ENCODE measurements around the gene CTSW. TPM values are rescaled to one million over a fixed set of nuclear protein-coding genes. Genes with fewer than 3 reads are reported as not detected.

The CTSW gene
- total RNA-seq, 1 experiment from 2014 or later: not detected

GRCh38 chr11:65907878-65908277, 28.2 kb downstream of the CTSW start:
- H3K4me3 Mint-ChIP-seq (ENCODE audit: unreplicated experiment): no peak overlapping the region
- intact Hi-C loops (cut with micrococcal nuclease): no loop called here
- ChIA-PET POLR2A (interaction anchor here (0.6 kb wide), 1 partner anchor 408 kb away, joined by 3 read pairs; no protein-coding TSS in a partner anchor), CTCF (no interaction called here)
- no TSS peak for BruUV-seq (replicated peaks)
- H3K4me1 Mint-ChIP-seq (ENCODE audit: insufficient read depth, unreplicated experiment): peaks cover 26% of the 10 kb centered on the region
- no peaks in the 10 kb centered on the region for H3K9me3 Mint-ChIP-seq (ENCODE audit: unreplicated experiment)
- TF ChIP-seq, protein P1, sequence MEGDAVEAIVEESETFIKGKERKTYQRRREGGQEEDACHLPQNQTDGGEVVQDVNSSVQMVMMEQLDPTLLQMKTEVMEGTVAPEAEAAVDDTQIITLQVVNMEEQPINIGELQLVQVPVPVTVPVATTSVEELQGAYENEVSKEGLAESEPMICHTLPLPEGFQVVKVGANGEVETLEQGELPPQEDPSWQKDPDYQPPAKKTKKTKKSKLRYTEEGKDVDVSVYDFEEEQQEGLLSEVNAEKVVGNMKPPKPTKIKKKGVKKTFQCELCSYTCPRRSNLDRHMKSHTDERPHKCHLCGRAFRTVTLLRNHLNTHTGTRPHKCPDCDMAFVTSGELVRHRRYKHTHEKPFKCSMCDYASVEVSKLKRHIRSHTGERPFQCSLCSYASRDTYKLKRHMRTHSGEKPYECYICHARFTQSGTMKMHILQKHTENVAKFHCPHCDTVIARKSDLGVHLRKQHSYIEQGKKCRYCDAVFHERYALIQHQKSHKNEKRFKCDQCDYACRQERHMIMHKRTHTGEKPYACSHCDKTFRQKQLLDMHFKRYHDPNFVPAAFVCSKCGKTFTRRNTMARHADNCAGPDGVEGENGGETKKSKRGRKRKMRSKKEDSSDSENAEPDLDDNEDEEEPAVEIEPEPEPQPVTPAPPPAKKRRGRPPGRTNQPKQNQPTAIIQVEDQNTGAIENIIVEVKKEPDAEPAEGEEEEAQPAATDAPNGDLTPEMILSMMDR (IDR thresholded peaks at IDR 0.05; ENCODE audit: unreplicated experiment): no peak
- no peak for DNase-seq (ENCODE audit: unreplicated experiment)
- H3K27ac Mint-ChIP-seq (ENCODE audit: low read depth, unreplicated experiment): no peak overlapping the region
- H3K36me3 Mint-ChIP-seq (ENCODE audit: insufficient read depth, unreplicated experiment): no peaks in the 10 kb centered on the region
- no peaks in the 10 kb centered on the region for H3K27me3 Mint-ChIP-seq (ENCODE audit: insufficient read depth, unreplicated experiment)

DNA sequence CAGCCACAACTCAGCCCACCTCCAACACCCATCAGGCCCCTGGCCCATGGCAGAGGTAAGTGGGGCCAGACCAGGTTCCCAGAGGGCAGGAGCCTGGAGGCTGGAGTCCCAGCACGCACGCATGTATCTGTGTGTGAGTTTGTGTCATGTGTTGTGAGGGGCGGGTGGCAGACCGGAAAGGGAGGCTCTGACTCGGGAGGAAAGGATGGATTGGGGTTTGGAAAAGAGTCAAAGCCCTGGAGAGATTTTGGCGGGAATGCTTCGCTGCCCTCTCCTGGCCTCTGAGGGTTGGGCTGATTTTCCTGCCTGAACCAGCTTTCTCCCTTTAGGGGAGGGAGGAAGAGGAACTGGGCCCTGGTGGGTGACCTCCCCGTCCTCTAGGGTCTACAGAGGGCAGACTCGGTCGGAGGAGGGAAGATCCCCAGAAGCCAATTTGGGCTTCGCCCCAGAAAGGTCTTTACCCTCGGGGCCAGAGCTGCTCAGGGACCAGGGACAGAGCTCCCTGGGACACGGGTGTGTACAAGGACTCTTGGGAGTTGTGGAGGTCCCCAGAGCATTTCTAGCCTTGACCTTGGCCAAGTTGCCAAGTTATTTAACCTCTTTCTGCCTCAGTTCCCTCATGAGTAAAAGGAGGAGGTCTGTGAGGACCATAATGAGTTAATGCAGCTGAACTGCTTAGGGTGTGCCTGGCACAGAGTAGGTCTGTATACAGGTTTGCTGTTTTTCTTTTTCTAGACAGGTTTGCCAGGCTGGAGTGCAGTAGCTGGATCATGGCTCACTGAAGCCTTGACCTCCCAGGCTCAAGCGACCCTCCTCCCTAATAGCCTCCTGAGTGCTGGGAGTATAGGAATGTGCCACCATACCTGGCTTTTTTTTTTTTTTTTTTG, 32.3 kb downstream of the CTSW start:
- Mint-ChIP-seq H3K4me1 (ENCODE audit: insufficient read depth, unreplicated experiment) (peaks cover 33% of the 10 kb centered on the region), H3K27ac (ENCODE audit: low read depth, unreplicated experiment) (no peak overlapping the region), H3K36me3 (ENCODE audit: insufficient read depth, unreplicated experiment) (no peaks in the 10 kb centered on the region), H3K27me3 (ENCODE audit: insufficient read depth, unreplicated experiment) (no peaks in the 10 kb centered on the region), H3K9me3 (ENCODE audit: unreplicated experiment) (no peaks in the 10 kb centered on the region), H3K4me3 (ENCODE audit: unreplicated experiment) (no peak overlapping the region)
- intact Hi-C loops (cut with micrococcal nuclease): loop anchor here (1.0 kb wide), 1 partner anchor 21 kb away; no protein-coding TSS in a partner anchor
- TF ChIP-seq, protein P1 (IDR thresholded peaks at IDR 0.05; ENCODE audit: unreplicated experiment): peak; percentile 27
- POLR2A ChIA-PET: interaction anchor here (0.5 to 8.0 kb wide), 6 partner anchors 11 to 50 kb away, joined by 3 to 122 read pairs (median 4); partner anchors contain the start of genes CCDC85B, FIBP and FOSL1
- no TSS peak for BruUV-seq (replicated peaks)
- DNase-seq (ENCODE audit: unreplicated experiment): peak; percentile 90
- CTCF ChIA-PET: interaction anchor here (0.7 to 2.3 kb wide), 10 partner anchors 11 to 274 kb away, joined by 3 to 10 read pairs (median 6); partner anchors contain the start of genes CCDC85B, FIBP and FOSL1

DNA sequence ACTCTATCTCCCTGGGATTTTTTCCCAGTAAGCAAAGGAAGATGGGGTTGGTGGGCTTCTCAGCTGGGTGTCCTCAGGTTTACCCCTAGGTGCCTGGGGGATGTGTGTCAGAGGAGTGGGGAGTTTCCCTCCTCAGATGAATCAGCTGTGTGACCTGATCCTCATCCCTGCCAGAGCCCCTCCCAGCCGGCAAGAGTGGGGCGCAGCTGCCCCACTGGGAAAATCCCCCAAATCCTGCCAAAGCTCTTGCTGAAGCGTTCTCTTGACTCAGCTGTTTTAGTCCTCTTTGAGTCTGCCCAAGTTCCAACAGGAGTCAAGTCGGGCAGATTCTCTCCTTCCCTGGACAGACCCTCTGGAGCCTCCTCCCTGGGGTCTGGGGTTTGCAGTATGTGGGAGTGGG, 33.2 kb downstream of the CTSW start:
- H3K4me1 Mint-ChIP-seq (ENCODE audit: insufficient read depth, unreplicated experiment): peaks cover 36% of the 10 kb centered on the region
- DNase-seq (ENCODE audit: unreplicated experiment): peak; percentile 63
- TF ChIP-seq, protein P1 (IDR thresholded peaks at IDR 0.05; ENCODE audit: unreplicated experiment): no peak
- H3K4me3 Mint-ChIP-seq (ENCODE audit: unreplicated experiment): no peak overlapping the region
- H3K27ac Mint-ChIP-seq (ENCODE audit: low read depth, unreplicated experiment): no peak overlapping the region
- H3K36me3 Mint-ChIP-seq (ENCODE audit: insufficient read depth, unreplicated experiment): no peaks in the 10 kb centered on the region
- no peaks in the 10 kb centered on the region for H3K9me3 Mint-ChIP-seq (ENCODE audit: unreplicated experiment)
- ChIA-PET POLR2A (interaction anchor here (0.9 to 8.0 kb wide), 3 partner anchors 12 to 49 kb away, joined by 4 to 122 read pairs (median 96); partner anchors contain the start of genes CCDC85B, FIBP and FOSL1), CTCF (interaction anchor here (1.2 to 2.3 kb wide), 6 partner anchors 12 to 29 kb away, joined by 6 to 10 read pairs (median 8); partner anchors contain the start of genes CCDC85B, FIBP and FOSL1)
- intact Hi-C loops (cut with micrococcal nuclease): no loop called here
- BruUV-seq (replicated peaks): no TSS peak
- H3K27me3 Mint-ChIP-seq (ENCODE audit: insufficient read depth, unreplicated experiment): no peaks in the 10 kb centered on the region

Data from MCF 10A (cell line).